ENCODE data around the gene GPR55. TPM values are rescaled to one million over a fixed set of nuclear protein-coding genes. Genes with fewer than 3 reads are reported as not detected.

GPR55 gene
- total RNA-seq, 1 donor from 2014 or later, result not detected

DNA sequence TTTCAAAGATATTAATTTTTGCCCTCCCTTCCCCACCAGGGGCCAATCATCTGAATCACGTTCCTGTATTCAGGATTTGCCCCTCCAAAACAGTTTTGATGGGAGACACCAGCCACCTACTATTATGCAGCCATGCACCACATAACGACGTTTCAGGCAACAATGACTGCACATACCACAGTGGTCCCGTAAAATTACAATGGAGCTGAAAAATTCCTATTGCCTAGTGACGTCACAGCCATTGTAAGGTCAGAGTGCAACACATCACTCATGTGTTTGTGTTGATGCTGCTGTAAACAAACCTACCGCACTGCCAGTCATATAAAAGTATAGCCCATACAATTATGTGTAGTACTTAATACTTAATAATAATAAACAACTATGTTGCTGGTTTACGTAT lies 37.7 kb downstream of the GPR55 start:
- Histone ChIP-seq H3K79me2 (ENCODE audit: low read depth) (no peaks in the 10 kb centered on the region), H3K4me3 (no peak overlapping the region), H3K4me1 (peaks cover 21% of the 10 kb centered on the region), H3K4me2 (no peak overlapping the region), H4K20me1 (ENCODE audit: low read depth) (no peaks in the 10 kb centered on the region), H3F3A (ENCODE audit: low read depth) (peaks cover 11% of the 10 kb centered on the region), H3K9me3 (ENCODE audit: low read depth) (no peaks in the 10 kb centered on the region), H3K9ac (no peak overlapping the region), H2AFZ (replicated peaks) (no peak overlapping the region), H3K27ac (no peak overlapping the region), H3K36me3 (no peaks in the 10 kb centered on the region), H3K27me3 (no peaks in the 10 kb centered on the region)
- Mint-ChIP-seq H3K27ac (peak overlapping the region; percentile 33), H3K4me1 (peaks cover 53% of the 10 kb centered on the region), H3K4me3 (no peak overlapping the region), H3K27me3 (ENCODE audit: insufficient read depth, low read depth) (peaks cover 5% of the 10 kb centered on the region), H3K9me3 (peaks cover 5% of the 10 kb centered on the region), H3K36me3 (peaks cover 3% of the 10 kb centered on the region)
- DNase-seq (ENCODE audit: low spot score), result no peak
- TF ChIP-seq, protein P1, sequence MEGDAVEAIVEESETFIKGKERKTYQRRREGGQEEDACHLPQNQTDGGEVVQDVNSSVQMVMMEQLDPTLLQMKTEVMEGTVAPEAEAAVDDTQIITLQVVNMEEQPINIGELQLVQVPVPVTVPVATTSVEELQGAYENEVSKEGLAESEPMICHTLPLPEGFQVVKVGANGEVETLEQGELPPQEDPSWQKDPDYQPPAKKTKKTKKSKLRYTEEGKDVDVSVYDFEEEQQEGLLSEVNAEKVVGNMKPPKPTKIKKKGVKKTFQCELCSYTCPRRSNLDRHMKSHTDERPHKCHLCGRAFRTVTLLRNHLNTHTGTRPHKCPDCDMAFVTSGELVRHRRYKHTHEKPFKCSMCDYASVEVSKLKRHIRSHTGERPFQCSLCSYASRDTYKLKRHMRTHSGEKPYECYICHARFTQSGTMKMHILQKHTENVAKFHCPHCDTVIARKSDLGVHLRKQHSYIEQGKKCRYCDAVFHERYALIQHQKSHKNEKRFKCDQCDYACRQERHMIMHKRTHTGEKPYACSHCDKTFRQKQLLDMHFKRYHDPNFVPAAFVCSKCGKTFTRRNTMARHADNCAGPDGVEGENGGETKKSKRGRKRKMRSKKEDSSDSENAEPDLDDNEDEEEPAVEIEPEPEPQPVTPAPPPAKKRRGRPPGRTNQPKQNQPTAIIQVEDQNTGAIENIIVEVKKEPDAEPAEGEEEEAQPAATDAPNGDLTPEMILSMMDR (IDR thresholded peaks at IDR 0.05), result no peak
- TF ChIP-seq EZH2phosphoT487 (IDR thresholded peaks at IDR 0.05) (no peak), EZH2 (IDR thresholded peaks at IDR 0.05) (no peak)

- H3K4me3 ChIP-seq, result no peak overlapping the region
- H3K9ac ChIP-seq, result no peak overlapping the region
- Mint-ChIP-seq H3K27ac (peak overlapping the region; percentile 95), H3K27me3 (ENCODE audit: insufficient read depth, low read depth) (peaks cover 5% of the 10 kb centered on the region), H3K4me3 (no peak overlapping the region), H3K9me3 (peaks cover 5% of the 10 kb centered on the region), H3K36me3 (peaks cover 10% of the 10 kb centered on the region), H3K4me1 (peaks cover 53% of the 10 kb centered on the region)
- H4K20me1 ChIP-seq (ENCODE audit: low read depth), result no peaks in the 10 kb centered on the region
- H2AFZ ChIP-seq (replicated peaks), result peak overlapping the region; percentile 63
- no peak for DNase-seq (ENCODE audit: low spot score)
- peaks cover 21% of the 10 kb centered on the region for H3K4me1 ChIP-seq
- no peaks in the 10 kb centered on the region for H3K9me3 ChIP-seq (ENCODE audit: low read depth)
- H3F3A ChIP-seq (ENCODE audit: low read depth), result peaks cover 11% of the 10 kb centered on the region
- no peak overlapping the region for H3K27ac ChIP-seq
- no peaks in the 10 kb centered on the region for H3K36me3 ChIP-seq
- H3K4me2 ChIP-seq, result peak overlapping the region; percentile 68
- H3K27me3 ChIP-seq, result no peaks in the 10 kb centered on the region
- TF ChIP-seq, protein P1 (IDR thresholded peaks at IDR 0.05), result no peak
- TF ChIP-seq EZH2 (IDR thresholded peaks at IDR 0.05), result no peak
- TF ChIP-seq EZH2phosphoT487 (IDR thresholded peaks at IDR 0.05), result no peak
- no peaks in the 10 kb centered on the region for H3K79me2 ChIP-seq (ENCODE audit: low read depth)
These were observed 38.4 kb downstream of the GPR55 start for GRCh38 chr2:230886671-230887071.

DNA sequence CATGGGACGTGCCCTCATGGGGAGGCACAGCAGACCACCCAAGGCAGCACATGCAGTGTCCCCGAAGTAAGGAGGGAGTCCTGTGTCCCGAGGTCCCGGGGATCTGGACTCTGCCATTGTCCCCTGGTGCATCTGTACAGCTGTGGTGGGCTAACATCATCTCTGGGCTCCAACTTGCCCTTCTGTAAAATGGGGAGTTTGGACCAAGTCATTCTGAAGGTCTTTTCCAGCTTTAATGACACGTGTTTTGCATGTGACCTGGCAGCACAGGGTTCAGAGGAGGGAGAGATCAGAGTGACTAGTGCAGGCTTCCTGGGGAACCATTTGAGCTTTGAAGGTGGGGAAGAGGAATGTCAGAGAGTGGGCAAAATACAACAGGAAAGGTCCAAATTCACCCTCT lies 38.8 kb downstream of the GPR55 start:
- TF ChIP-seq EZH2 (IDR thresholded peaks at IDR 0.05), result no peak
- no peak for TF ChIP-seq EZH2phosphoT487 (IDR thresholded peaks at IDR 0.05)
- TF ChIP-seq, protein P1 (IDR thresholded peaks at IDR 0.05), result no peak
- Histone ChIP-seq H3K4me3 (no peak overlapping the region), H3K27me3 (no peaks in the 10 kb centered on the region), H3F3A (ENCODE audit: low read depth) (peaks cover 11% of the 10 kb centered on the region), H3K4me1 (peaks cover 21% of the 10 kb centered on the region), H3K4me2 (peak overlapping the region; percentile 68), H3K79me2 (ENCODE audit: low read depth) (no peaks in the 10 kb centered on the region), H4K20me1 (ENCODE audit: low read depth) (no peaks in the 10 kb centered on the region), H3K9me3 (ENCODE audit: low read depth) (no peaks in the 10 kb centered on the region), H3K36me3 (no peaks in the 10 kb centered on the region), H3K9ac (no peak overlapping the region), H3K27ac (no peak overlapping the region), H2AFZ (replicated peaks) (peak overlapping the region; percentile 63)
- peaks cover 5% of the 10 kb centered on the region for H3K27me3 Mint-ChIP-seq (ENCODE audit: insufficient read depth, low read depth)
- no peak for DNase-seq (ENCODE audit: low spot score)
- H3K4me3 Mint-ChIP-seq, result peak overlapping the region; percentile 66
- H3K4me1 Mint-ChIP-seq, result peaks cover 50% of the 10 kb centered on the region
- H3K9me3 Mint-ChIP-seq, result peaks cover 5% of the 10 kb centered on the region
- H3K36me3 Mint-ChIP-seq, result peaks cover 12% of the 10 kb centered on the region
- peak overlapping the region; percentile 95 for H3K27ac Mint-ChIP-seq

Measured in neural progenitor cell (in vitro differentiated cells).